ENCODE results near the gene RBM15B. TPM values are rescaled to one million over a fixed set of nuclear protein-coding genes. Genes with fewer than 3 reads are reported as not detected.

Gene RBM15B
- total and polyA plus RNA-seq, 4 donors = 8.4 to 31.8 (median 17.7) TPM

DNA sequence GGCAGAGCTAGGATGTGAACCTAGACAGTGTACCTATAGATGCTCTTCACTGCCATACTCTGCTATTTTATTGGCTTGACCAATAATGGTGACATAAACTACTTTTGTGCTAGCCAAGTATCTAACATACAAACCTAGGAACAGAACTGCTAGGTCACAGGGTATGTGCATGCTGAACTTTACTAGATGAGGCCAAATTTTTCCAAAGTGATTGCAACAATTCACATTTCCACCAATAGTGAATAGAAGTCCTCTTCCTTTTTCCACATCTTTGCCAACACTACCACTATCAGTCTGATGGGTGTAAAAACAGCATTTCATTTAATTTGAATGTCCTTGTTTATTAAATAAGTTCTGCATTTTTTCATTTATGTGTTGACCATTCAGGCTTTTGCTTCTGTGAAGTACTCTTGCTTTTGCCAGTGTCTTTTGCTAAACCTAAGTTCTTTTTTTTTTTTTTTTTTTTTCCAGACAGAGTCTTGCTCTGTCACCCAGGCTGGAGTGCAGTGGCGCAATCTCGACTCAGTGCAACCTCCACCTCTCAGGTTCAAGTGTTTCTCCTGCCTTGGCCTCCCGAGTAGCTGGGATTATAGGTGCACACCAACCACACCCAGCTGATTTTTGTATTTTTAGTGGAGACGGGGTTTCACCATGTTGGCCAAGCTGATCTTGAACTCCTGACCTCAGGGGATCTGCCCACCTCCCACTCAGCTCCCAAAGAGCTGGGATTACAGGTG lies 54.6 kb downstream of the RBM15B start:
- DNase-seq (peak in 1 of 3 donors; percentile 6), ATAC-seq (ENCODE audit: insufficient read depth, low FRiP score) (no peak)
- TF ChIP-seq, protein P1, sequence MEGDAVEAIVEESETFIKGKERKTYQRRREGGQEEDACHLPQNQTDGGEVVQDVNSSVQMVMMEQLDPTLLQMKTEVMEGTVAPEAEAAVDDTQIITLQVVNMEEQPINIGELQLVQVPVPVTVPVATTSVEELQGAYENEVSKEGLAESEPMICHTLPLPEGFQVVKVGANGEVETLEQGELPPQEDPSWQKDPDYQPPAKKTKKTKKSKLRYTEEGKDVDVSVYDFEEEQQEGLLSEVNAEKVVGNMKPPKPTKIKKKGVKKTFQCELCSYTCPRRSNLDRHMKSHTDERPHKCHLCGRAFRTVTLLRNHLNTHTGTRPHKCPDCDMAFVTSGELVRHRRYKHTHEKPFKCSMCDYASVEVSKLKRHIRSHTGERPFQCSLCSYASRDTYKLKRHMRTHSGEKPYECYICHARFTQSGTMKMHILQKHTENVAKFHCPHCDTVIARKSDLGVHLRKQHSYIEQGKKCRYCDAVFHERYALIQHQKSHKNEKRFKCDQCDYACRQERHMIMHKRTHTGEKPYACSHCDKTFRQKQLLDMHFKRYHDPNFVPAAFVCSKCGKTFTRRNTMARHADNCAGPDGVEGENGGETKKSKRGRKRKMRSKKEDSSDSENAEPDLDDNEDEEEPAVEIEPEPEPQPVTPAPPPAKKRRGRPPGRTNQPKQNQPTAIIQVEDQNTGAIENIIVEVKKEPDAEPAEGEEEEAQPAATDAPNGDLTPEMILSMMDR (IDR thresholded peaks at IDR 0.05; ENCODE audit: control extremely low read depth, extremely low read depth) = no peak

More for the DNA sequence above, 54.6 kb downstream of the RBM15B start:
- Histone ChIP-seq H3K4me3 (no peak overlapping the region), H3K27me3 (ENCODE audit: control insufficient read depth in 3 of 3, insufficient read depth in 3 of 3, low read length in 2 of 3) (no peaks in the 10 kb centered on the region), H3K36me3 (ENCODE audit: control insufficient read depth in 4 of 4, insufficient read depth in 4 of 4, low read length in 4 of 4) (peaks cover 7 to 16% (median 14%) of the 10 kb centered on the region in 4 donors), H3K4me1 (ENCODE audit: control insufficient read depth in 5 of 5, insufficient read depth in 5 of 5, low read length in 5 of 5) (no peaks in the 10 kb centered on the region), H3K9me3 (ENCODE audit: control insufficient read depth in 4 of 4, insufficient read depth in 3 of 4, low read length in 3 of 4) (no peaks in the 10 kb centered on the region), H3K27ac (ENCODE audit: low read depth in 1 of 2, low read length in 1 of 2) (no peak overlapping the region), H3K9ac (ENCODE audit: insufficient read depth in 1 of 2, low read length in 2 of 2) (no peak overlapping the region)
- WGBS, 2 donors = 75 to 86% methylated on average over 4 of the region's 4 CpGs

Other genes with a start within 250 kb of the RBM15B start
- 100 to 1,000 TPM in 1 of 2 donors, 10 to 100 TPM in 1; 40.1 to 118 TPM for gene MANF, start 6.0 kb upstream of the RBM15B start, total RNA-seq
- 100 to 1,000 TPM in 1 of 2 donors, 10 to 100 TPM in 1; 55.2 to 173 TPM for gene MANF, start 6.0 kb upstream of the RBM15B start, polyA plus RNA-seq
- 10 to 100 TPM; 18.0 to 18.1 TPM for gene DCAF1, start 108.7 kb downstream of the RBM15B start, total RNA-seq
- gene DCAF1, start 108.7 kb downstream of the RBM15B start, polyA plus RNA-seq = 10 to 100 TPM in 1 of 2 donors, 1 to 10 TPM in 1; 7.1 to 10.5 TPM
- gene RAD54L2, start 147.4 kb downstream of the RBM15B start, total RNA-seq = 10 to 100 TPM; 23.1 to 30.6 TPM
- gene RAD54L2, start 147.4 kb downstream of the RBM15B start, polyA plus RNA-seq = 1 to 10 TPM; 3.6 to 7.3 TPM